ENCODE results near the gene BTBD9. TPM values are rescaled to one million over a fixed set of nuclear protein-coding genes. Genes with fewer than 3 reads are reported as not detected.

The BTBD9 gene
- total RNA-seq, 2 experiments from 2014 or later: 6.8 to 7.0 TPM

DNA sequence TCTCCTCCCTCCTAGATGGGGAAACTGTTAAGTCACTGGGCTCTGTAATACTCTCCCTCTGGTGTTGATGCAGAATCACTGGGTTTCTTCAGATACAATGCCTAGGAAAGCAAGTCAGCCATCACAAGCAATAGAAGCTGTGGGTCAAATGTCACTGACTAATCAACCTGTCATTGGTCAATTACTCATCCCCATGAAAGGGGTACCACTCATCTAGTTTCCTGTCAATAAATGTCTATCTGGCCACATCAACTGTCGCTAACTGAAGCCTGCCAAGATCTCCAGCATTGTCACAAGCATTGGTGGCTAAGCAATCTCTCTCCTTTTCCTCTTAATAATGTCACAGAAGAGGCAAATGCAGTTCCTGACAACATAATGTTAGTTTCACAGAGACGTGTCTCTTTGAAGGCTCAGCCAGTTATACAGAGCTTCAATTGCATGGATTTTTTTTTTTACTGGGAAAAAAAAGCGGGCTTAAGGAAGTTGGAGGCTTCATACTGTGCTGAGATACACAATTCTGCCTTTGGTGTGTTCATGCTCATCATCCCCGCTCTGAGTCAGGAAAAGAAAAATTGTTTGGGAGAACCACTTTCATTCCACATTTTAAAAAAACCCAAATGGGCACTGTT is 355.9 kb downstream of the BTBD9 start:
- DNase-seq: no peak
- peaks cover 19% of the 10 kb centered on the region for H3K36me3 Mint-ChIP-seq
- no peak overlapping the region for H3K4me3 Mint-ChIP-seq
- peaks cover 16% of the 10 kb centered on the region for H3K4me1 Mint-ChIP-seq
- H3K9me3 Mint-ChIP-seq: no peaks in the 10 kb centered on the region
- peak overlapping the region; percentile 12 for H3K27ac Mint-ChIP-seq
- no peaks in the 10 kb centered on the region for H3K27me3 Mint-ChIP-seq

DNA sequence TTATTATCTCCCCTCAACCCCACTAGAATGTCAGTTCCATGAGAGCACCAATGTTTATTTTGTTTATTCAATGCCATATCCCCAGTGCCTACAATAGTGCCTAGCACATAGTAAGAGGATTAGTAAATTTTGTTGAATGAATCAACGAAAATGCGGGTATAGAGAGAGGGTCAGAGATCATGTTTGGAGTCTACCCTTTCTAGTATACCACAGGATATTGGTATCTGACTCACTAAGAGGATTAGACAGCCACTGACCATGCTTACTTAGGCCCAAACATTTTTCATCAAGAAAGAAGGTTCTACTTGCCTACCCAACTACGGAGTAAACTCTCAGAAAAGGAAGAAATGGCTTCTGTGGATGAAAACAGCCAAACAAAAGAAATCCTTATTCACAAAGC is 356.8 kb downstream of the BTBD9 start:
- no peak overlapping the region for H3K4me3 Mint-ChIP-seq
- H3K27ac Mint-ChIP-seq: no peak overlapping the region
- H3K9me3 Mint-ChIP-seq: no peaks in the 10 kb centered on the region
- H3K36me3 Mint-ChIP-seq: peaks cover 17% of the 10 kb centered on the region
- DNase-seq: no peak
- H3K27me3 Mint-ChIP-seq: no peaks in the 10 kb centered on the region
- H3K4me1 Mint-ChIP-seq: peaks cover 16% of the 10 kb centered on the region

DNA sequence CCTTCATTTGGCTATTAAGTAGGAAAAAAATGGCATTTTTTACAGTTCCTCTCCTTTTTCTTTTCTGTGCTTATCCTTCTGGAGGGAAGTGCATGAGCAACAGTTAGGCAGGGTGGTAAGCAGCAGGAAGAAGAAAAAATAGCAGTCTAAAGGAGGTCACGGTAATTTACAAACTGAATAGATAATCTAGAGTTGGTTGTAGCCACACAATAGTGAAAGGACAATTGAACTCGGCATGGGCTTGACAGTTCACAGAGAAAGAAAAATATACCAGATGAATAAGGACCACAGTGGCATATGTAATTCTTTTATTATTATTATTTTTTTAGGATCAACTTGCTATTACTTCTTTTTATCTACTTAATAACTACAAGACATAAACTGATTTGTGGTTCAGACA is 358.6 kb downstream of the BTBD9 start:
- H3K36me3 Mint-ChIP-seq: peaks cover 16% of the 10 kb centered on the region
- DNase-seq: no peak
- no peaks in the 10 kb centered on the region for H3K9me3 Mint-ChIP-seq
- H3K27me3 Mint-ChIP-seq: no peaks in the 10 kb centered on the region
- no peak overlapping the region for H3K27ac Mint-ChIP-seq
- no peak overlapping the region for H3K4me3 Mint-ChIP-seq
- peaks cover 16% of the 10 kb centered on the region for H3K4me1 Mint-ChIP-seq

DNA sequence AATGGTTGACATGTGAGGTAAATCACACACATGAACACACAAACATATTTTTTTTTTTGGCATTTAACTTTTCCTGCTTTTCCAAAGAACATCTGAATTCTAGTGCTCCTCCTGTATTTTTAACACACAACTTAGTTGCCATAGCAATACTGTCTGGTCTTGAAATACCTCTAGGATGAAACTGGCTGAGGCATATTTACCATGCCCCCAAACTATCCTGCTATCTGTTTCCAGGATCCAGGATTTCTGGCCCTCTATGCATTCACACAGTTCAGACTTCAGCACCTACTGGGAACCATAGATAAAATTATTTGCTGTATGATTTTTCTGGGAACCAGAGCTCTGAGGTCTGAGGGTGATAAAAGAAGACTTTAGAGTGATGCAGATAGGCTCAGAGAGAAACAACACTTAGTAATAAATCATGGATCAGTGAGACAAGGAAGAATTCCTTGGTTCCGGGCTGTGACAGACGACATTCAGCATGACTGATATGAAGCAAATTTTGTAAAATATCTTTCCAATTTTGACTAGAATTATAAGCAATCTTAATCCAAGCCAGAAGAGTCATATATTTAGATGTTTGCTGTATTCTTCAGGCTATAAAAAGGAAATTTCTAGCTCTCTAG is 359.7 kb downstream of the BTBD9 start:
- DNase-seq: no peak
- no peaks in the 10 kb centered on the region for H3K9me3 Mint-ChIP-seq
- H3K27me3 Mint-ChIP-seq: no peaks in the 10 kb centered on the region
- H3K4me3 Mint-ChIP-seq: no peak overlapping the region
- H3K27ac Mint-ChIP-seq: no peak overlapping the region
- H3K4me1 Mint-ChIP-seq: peaks cover 14% of the 10 kb centered on the region
- peaks cover 12% of the 10 kb centered on the region for H3K36me3 Mint-ChIP-seq

DNA sequence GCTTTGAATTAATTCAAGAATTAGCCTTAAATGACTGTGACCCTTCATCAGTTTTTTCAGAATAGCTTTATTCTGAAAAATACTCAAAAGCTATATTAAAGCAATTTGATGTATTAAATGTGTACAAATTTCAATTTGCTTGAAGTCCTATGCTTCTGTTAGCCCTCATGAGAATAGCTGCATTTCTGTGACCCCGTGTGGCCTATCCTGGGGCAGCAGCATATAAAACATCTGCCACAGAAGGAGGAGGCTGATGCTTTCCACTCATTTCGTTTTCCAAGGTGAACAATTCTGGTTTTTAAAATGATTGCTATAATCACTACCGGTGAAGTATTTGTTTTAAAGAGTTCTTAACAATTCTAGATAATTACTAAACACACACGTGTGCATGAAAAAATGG is 360.3 kb downstream of the BTBD9 start:
- no peaks in the 10 kb centered on the region for H3K9me3 Mint-ChIP-seq
- peaks cover 8% of the 10 kb centered on the region for H3K36me3 Mint-ChIP-seq
- DNase-seq: no peak
- no peaks in the 10 kb centered on the region for H3K27me3 Mint-ChIP-seq
- H3K4me3 Mint-ChIP-seq: no peak overlapping the region
- H3K4me1 Mint-ChIP-seq: peaks cover 9% of the 10 kb centered on the region
- H3K27ac Mint-ChIP-seq: no peak overlapping the region

DNA sequence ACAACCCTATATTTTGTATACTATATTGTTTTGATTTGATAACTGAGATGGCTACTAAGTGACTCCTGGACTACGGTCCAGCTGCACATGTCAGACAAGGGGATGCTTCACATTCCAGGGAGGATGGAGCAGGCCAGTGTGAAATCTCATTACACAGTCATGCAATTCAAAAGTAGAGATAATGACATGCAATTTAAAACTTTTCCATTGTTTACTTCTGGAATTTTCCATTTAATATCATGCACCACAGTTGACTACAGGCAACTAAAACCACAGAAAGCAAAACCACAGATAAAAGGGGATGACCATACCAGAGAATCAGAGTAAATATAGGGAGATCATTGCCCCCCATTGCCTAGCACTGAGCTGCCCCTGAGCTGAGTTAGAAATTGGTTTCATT is 366.4 kb downstream of the BTBD9 start:
- Mint-ChIP-seq H3K4me3 (no peak overlapping the region), H3K27me3 (no peaks in the 10 kb centered on the region), H3K9me3 (no peaks in the 10 kb centered on the region), H3K4me1 (peaks cover 14% of the 10 kb centered on the region), H3K27ac (no peak overlapping the region), H3K36me3 (peaks cover 8% of the 10 kb centered on the region)
- DNase-seq: no peak

DNA sequence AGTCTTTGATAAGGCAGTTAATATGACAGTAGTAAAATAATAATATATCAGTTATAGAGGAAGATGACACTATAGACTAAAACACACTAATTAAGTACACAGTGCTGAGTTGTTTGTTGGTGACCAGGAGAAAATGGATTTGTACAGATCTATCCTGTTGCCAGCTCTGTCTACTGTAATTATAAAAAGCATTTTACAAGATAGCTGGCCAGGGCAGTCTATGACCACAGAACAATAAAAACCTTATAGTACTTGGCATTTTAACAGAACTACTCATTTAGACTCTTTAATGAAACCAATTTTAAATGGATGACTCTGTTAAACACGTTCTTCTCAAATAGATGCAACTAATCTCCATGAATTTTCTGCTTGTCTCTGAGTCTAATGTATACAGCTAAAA is 367.5 kb downstream of the BTBD9 start:
- Mint-ChIP-seq H3K9me3 (no peaks in the 10 kb centered on the region), H3K4me3 (no peak overlapping the region), H3K27me3 (no peaks in the 10 kb centered on the region), H3K36me3 (peaks cover 6% of the 10 kb centered on the region), H3K27ac (no peak overlapping the region), H3K4me1 (peaks cover 14% of the 10 kb centered on the region)
- no peak for DNase-seq

DNA sequence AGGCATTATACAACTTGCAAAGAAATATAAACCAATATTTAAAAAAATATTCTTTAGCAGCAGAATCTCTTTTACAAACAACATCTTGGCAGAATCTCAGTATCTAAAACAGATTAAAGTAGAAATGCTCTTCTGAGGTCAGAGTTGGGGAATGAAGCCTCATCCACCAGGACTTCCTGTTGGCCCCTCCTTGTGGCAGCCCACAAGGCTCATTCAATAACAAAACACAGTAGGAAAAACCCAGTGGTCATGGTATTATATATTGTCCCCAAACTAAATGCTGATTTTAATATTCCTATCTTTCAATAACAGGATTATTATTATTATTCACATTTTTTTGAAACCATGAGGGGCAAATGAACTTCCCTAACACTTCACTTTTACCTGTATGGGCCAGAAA is 368.6 kb downstream of the BTBD9 start:
- Mint-ChIP-seq H3K27me3 (no peaks in the 10 kb centered on the region), H3K4me1 (peaks cover 14% of the 10 kb centered on the region), H3K4me3 (no peak overlapping the region), H3K9me3 (no peaks in the 10 kb centered on the region), H3K27ac (no peak overlapping the region), H3K36me3 (no peaks in the 10 kb centered on the region)
- no peak for DNase-seq

DNA sequence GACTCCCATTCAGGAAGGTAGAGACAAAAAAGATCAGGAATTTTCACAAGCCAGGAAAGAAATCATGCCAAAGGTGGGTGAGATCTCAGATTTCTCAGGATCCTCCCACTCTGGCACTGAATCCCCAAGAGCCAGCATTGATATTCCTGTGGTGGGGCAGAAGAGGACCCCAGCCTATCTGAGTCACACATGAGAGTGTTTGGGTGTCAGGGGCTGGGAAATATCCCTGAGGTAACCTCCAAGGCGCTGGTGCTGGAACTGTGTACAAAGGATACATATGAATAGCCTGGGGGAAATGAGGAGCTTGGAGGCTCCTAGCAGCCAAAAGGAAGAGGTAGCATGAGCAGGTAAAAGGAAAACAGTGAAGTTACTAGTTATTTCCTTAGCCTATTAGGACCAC is 369.4 kb downstream of the BTBD9 start:
- H3K4me1 Mint-ChIP-seq: peaks cover 14% of the 10 kb centered on the region
- no peak overlapping the region for H3K27ac Mint-ChIP-seq
- H3K4me3 Mint-ChIP-seq: no peak overlapping the region

DNA sequence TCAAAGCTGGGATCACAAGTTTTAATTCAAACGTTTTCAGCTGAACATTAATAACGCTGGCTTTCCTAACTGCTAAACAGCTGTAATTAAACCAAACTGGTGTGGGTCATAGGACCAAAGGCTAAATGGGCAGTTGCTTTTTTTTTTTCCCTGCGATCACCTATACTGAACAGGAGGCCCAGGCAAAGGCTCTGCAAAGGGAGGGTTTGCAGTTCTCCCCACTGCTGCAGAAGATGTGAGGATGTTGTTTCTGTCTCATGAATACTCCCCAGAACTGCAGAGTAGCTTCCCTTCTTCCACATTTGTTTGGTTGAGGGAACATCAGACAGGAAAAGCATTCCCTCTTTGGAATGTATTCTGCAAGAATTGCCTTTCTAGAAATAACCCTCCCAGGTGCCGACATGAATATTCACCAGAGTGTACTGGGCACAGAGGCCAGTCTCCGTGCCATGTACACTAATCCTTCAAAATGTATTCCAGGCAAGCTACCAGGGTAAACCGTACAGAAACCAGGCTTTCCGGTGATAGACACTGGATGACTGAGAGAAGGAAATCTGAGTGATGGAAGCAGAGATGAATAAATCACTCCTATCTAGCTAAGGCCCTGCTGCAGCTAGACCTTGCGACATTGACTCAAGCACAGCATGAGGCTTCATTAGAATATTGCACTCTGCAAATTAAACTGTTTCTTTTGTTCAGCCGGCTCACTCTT is 370.1 kb downstream of the BTBD9 start:
- Mint-ChIP-seq H3K27me3 (no peaks in the 10 kb centered on the region), H3K36me3 (no peaks in the 10 kb centered on the region), H3K4me1 (peaks cover 14% of the 10 kb centered on the region), H3K4me3 (no peak overlapping the region), H3K27ac (no peak overlapping the region), H3K9me3 (no peaks in the 10 kb centered on the region)
- no peak for DNase-seq

More for the DNA sequence above, 369.4 kb downstream of the BTBD9 start:
- Mint-ChIP-seq H3K36me3 (no peaks in the 10 kb centered on the region), H3K27me3 (no peaks in the 10 kb centered on the region), H3K9me3 (no peaks in the 10 kb centered on the region)
- DNase-seq: no peak

DNA sequence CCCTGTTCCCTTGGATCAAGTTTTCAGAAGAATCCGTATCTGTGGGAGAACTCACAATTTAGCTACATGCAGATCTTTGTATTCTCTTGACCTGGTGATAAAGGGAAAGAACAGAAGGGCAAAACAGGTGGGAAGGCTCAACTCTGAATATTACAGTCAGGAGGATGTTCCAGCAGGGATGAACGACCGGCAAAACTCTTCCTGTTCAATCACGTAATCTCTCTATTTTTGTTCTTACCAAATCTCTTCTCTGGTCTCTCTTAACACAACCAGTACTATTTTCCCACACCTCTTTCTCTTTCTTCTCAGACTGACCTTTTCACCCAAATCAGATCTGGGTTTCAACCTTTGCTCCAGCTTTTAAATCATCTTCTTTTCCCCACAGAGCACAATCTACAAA is 371.4 kb downstream of the BTBD9 start:
- no peak overlapping the region for H3K4me3 Mint-ChIP-seq
- peaks cover 3% of the 10 kb centered on the region for H3K36me3 Mint-ChIP-seq
- no peaks in the 10 kb centered on the region for H3K27me3 Mint-ChIP-seq
- no peak for DNase-seq
- no peak overlapping the region for H3K27ac Mint-ChIP-seq
- H3K9me3 Mint-ChIP-seq: no peaks in the 10 kb centered on the region
- peaks cover 8% of the 10 kb centered on the region for H3K4me1 Mint-ChIP-seq

DNA sequence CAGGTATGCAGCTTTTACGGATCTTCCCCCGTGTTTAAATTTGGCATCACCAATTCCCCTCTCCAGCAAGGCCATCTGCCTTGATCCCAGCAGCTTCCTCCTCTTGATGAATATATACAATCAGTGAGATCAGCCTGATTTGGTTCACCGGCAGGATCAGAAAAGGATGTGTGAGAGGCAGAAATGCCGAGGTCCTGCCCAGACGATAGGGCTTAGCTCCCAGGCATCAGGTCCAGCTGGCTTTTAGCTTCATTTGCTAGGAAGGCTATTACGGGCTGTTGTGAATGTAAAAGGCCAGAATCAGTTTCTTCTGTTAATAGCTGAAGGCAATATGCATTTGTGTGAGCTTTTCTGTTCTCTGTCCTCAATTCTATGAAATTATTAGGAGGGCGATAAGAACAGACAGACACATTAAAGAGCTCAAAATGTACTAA is 372.8 kb downstream of the BTBD9 start:
- no peak overlapping the region for H3K4me3 Mint-ChIP-seq
- DNase-seq: no peak
- H3K36me3 Mint-ChIP-seq: peaks cover 3% of the 10 kb centered on the region
- peaks cover 11% of the 10 kb centered on the region for H3K4me1 Mint-ChIP-seq
- H3K27me3 Mint-ChIP-seq: no peaks in the 10 kb centered on the region
- no peaks in the 10 kb centered on the region for H3K9me3 Mint-ChIP-seq
- no peak overlapping the region for H3K27ac Mint-ChIP-seq

DNA sequence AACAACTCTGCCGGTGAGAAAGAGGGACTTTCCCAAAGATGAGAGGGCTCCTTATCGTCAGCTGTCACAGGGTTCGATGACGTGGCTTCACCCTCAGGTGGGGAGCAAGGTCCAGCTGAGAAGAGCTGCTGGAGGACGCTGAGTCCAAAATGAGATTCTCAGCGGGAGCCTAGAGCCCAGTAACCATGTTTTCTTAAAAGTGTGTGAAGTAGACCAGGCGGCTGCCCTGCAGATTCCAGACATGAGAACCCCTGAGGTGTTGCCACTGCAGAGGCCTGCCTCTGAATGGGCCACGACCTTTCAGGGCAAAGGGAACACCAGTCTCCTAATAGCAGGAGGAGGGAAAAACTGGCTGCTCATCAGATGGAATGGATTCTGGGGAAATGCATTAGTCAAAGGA is 375.1 kb downstream of the BTBD9 start:
- H3K4me1 Mint-ChIP-seq: peaks cover 10% of the 10 kb centered on the region
- DNase-seq: no peak
- H3K27me3 Mint-ChIP-seq: no peaks in the 10 kb centered on the region
- H3K27ac Mint-ChIP-seq: no peak overlapping the region
- H3K9me3 Mint-ChIP-seq: no peaks in the 10 kb centered on the region
- no peak overlapping the region for H3K4me3 Mint-ChIP-seq
- peaks cover 3% of the 10 kb centered on the region for H3K36me3 Mint-ChIP-seq

DNA sequence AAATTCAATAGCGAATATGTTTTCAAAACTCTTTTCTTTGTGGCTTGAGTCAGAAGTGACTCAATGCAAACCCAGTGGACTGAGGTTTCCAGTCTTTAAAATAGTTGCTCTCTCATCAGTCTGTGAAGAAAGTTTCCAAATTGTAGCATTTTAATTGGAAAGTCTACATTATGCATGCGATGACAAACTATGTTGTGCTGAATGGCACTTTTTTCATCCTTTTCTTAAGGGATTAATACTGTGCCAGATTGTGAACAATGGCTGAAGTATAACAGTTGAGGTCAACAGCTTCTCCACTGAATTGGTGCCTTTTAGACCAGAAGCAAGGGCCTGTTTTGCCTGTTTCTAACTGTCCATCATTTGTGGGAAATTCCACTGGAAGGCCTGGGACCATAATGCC is 377.1 kb downstream of the BTBD9 start:
- H3K27ac Mint-ChIP-seq: no peak overlapping the region
- H3K27me3 Mint-ChIP-seq: no peaks in the 10 kb centered on the region
- H3K36me3 Mint-ChIP-seq: peaks cover 6% of the 10 kb centered on the region
- no peaks in the 10 kb centered on the region for H3K9me3 Mint-ChIP-seq
- H3K4me3 Mint-ChIP-seq: no peak overlapping the region
- H3K4me1 Mint-ChIP-seq: peaks cover 12% of the 10 kb centered on the region
- no peak for DNase-seq

DNA sequence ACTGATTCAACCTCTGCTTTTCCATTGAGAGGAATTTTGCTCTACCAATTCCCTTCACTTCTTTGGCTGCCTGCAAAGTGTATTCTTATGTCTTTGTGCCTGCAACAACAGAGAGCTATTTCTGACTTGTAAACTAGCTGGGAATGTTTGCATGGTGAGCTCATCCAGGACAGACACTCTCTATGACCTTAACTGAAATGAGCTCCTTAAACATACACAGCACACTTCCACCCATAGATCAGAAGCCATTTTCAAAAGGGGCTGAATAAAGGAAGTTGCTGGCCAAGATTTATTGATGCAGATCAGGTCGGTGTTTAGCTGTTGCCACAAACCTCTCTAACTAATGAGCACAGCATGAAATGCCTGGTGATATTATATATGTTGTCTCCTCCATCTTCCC is 377.7 kb downstream of the BTBD9 start:
- Mint-ChIP-seq H3K27me3 (no peaks in the 10 kb centered on the region), H3K27ac (no peak overlapping the region), H3K4me3 (no peak overlapping the region), H3K4me1 (peaks cover 12% of the 10 kb centered on the region), H3K36me3 (peaks cover 11% of the 10 kb centered on the region), H3K9me3 (no peaks in the 10 kb centered on the region)
- DNase-seq: no peak

DNA sequence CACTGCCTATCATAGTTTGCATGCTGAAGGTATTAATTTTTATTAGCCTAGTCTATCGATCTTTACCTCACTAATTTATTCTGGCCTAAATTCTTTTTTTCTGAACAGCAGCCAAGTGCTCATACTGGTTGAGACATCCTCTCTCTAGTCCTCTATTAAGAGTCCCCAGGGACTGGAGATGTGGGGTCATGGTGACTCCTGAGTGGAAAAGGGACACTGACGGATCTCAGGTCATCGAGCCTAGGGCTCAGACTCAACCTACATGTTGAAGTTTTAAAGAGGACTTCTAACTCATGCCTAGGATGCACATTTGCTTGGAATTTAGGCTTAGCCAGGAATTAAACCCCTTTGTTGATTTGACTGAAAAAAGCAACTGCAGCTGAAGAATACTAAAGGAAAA is 378.1 kb downstream of the BTBD9 start:
- Mint-ChIP-seq H3K4me3 (no peak overlapping the region), H3K27me3 (no peaks in the 10 kb centered on the region), H3K9me3 (no peaks in the 10 kb centered on the region), H3K4me1 (peaks cover 12% of the 10 kb centered on the region), H3K27ac (no peak overlapping the region), H3K36me3 (peaks cover 11% of the 10 kb centered on the region)
- DNase-seq: no peak
